ENCODE measurements around the gene P4HA2. TPM values are rescaled to one million over a fixed set of nuclear protein-coding genes. Genes with fewer than 3 reads are reported as not detected.

P4HA2 gene
- total and polyA plus RNA-seq, 2 experiments from 2014 or later: 5.9 to 8.0 TPM

GRCh38 chr5:132218321-132218720 is 9.3 kb downstream of the P4HA2 start:
- Histone ChIP-seq H3F3A (replicated peaks; ENCODE audit: low read depth) (no peaks in the 10 kb centered on the region), H3K36me3 (ENCODE audit: insufficient read depth) (no peaks in the 10 kb centered on the region), H3K4me1 (ENCODE audit: insufficient read depth) (no peaks in the 10 kb centered on the region), H3K27me3 (ENCODE audit: insufficient read depth) (no peaks in the 10 kb centered on the region), H4K20me1 (replicated peaks; ENCODE audit: insufficient read depth) (no peaks in the 10 kb centered on the region), H2AFZ (no peak overlapping the region), H3K79me2 (replicated peaks; ENCODE audit: insufficient read depth) (no peaks in the 10 kb centered on the region), H3K27ac (ENCODE audit: low read depth) (no peak overlapping the region), H3K9me2 (ENCODE audit: insufficient read depth) (no peaks in the 10 kb centered on the region), H3K4me3 (no peak overlapping the region), H3K4me2 (no peak overlapping the region)
- Mint-ChIP-seq H3K4me1 (no peaks in the 10 kb centered on the region; the same call in 2 of the 3 replicates), H3K4me3 (no peak overlapping the region), H3K27ac (no peak overlapping the region), H3K36me3 (ENCODE audit: low read depth) (no peaks in the 10 kb centered on the region), H3K9me3 (no peaks in the 10 kb centered on the region), H3K27me3 (ENCODE audit: insufficient read depth, low read depth, poor library complexity) (peaks cover 5% of the 10 kb centered on the region)
- TF ChIP-seq EZH2 (IDR thresholded peaks at IDR 0.05; ENCODE audit: low read depth, unreplicated experiment) (no peak), POLR2AphosphoS5 (IDR thresholded peaks at IDR 0.05; ENCODE audit: low read depth) (no peak), CTCF (conservative IDR thresholded peaks at IDR 0.05; ENCODE audit: low read depth in 2 of 2) (no peak), CREB1 (CRISPR knock-in tag; IDR thresholded peaks at IDR 0.05; ENCODE audit: low read depth) (no peak), EZH2phosphoT487 (IDR thresholded peaks at IDR 0.05; ENCODE audit: unreplicated experiment) (no peak), NANOG (IDR thresholded peaks at IDR 0.05; ENCODE audit: borderline replicate concordance) (no peak), ZNF331 (CRISPR knock-in tag; IDR thresholded peaks at IDR 0.05; ENCODE audit: low read depth) (no peak), ZNF114 (CRISPR knock-in tag; IDR thresholded peaks at IDR 0.05) (no peak), STAT1 (IDR thresholded peaks at IDR 0.05; ENCODE audit: unreplicated experiment) (no peak), JUNB (IDR thresholded peaks at IDR 0.05; ENCODE audit: unreplicated experiment) (no peak), ETS1 (IDR thresholded peaks at IDR 0.05) (no peak)
- TF ChIP-seq, protein P1, sequence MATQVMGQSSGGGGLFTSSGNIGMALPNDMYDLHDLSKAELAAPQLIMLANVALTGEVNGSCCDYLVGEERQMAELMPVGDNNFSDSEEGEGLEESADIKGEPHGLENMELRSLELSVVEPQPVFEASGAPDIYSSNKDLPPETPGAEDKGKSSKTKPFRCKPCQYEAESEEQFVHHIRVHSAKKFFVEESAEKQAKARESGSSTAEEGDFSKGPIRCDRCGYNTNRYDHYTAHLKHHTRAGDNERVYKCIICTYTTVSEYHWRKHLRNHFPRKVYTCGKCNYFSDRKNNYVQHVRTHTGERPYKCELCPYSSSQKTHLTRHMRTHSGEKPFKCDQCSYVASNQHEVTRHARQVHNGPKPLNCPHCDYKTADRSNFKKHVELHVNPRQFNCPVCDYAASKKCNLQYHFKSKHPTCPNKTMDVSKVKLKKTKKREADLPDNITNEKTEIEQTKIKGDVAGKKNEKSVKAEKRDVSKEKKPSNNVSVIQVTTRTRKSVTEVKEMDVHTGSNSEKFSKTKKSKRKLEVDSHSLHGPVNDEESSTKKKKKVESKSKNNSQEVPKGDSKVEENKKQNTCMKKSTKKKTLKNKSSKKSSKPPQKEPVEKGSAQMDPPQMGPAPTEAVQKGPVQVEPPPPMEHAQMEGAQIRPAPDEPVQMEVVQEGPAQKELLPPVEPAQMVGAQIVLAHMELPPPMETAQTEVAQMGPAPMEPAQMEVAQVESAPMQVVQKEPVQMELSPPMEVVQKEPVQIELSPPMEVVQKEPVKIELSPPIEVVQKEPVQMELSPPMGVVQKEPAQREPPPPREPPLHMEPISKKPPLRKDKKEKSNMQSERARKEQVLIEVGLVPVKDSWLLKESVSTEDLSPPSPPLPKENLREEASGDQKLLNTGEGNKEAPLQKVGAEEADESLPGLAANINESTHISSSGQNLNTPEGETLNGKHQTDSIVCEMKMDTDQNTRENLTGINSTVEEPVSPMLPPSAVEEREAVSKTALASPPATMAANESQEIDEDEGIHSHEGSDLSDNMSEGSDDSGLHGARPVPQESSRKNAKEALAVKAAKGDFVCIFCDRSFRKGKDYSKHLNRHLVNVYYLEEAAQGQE (IDR thresholded peaks at IDR 0.05; ENCODE audit: unreplicated experiment): no peak
- TF ChIP-seq, protein P2, sequence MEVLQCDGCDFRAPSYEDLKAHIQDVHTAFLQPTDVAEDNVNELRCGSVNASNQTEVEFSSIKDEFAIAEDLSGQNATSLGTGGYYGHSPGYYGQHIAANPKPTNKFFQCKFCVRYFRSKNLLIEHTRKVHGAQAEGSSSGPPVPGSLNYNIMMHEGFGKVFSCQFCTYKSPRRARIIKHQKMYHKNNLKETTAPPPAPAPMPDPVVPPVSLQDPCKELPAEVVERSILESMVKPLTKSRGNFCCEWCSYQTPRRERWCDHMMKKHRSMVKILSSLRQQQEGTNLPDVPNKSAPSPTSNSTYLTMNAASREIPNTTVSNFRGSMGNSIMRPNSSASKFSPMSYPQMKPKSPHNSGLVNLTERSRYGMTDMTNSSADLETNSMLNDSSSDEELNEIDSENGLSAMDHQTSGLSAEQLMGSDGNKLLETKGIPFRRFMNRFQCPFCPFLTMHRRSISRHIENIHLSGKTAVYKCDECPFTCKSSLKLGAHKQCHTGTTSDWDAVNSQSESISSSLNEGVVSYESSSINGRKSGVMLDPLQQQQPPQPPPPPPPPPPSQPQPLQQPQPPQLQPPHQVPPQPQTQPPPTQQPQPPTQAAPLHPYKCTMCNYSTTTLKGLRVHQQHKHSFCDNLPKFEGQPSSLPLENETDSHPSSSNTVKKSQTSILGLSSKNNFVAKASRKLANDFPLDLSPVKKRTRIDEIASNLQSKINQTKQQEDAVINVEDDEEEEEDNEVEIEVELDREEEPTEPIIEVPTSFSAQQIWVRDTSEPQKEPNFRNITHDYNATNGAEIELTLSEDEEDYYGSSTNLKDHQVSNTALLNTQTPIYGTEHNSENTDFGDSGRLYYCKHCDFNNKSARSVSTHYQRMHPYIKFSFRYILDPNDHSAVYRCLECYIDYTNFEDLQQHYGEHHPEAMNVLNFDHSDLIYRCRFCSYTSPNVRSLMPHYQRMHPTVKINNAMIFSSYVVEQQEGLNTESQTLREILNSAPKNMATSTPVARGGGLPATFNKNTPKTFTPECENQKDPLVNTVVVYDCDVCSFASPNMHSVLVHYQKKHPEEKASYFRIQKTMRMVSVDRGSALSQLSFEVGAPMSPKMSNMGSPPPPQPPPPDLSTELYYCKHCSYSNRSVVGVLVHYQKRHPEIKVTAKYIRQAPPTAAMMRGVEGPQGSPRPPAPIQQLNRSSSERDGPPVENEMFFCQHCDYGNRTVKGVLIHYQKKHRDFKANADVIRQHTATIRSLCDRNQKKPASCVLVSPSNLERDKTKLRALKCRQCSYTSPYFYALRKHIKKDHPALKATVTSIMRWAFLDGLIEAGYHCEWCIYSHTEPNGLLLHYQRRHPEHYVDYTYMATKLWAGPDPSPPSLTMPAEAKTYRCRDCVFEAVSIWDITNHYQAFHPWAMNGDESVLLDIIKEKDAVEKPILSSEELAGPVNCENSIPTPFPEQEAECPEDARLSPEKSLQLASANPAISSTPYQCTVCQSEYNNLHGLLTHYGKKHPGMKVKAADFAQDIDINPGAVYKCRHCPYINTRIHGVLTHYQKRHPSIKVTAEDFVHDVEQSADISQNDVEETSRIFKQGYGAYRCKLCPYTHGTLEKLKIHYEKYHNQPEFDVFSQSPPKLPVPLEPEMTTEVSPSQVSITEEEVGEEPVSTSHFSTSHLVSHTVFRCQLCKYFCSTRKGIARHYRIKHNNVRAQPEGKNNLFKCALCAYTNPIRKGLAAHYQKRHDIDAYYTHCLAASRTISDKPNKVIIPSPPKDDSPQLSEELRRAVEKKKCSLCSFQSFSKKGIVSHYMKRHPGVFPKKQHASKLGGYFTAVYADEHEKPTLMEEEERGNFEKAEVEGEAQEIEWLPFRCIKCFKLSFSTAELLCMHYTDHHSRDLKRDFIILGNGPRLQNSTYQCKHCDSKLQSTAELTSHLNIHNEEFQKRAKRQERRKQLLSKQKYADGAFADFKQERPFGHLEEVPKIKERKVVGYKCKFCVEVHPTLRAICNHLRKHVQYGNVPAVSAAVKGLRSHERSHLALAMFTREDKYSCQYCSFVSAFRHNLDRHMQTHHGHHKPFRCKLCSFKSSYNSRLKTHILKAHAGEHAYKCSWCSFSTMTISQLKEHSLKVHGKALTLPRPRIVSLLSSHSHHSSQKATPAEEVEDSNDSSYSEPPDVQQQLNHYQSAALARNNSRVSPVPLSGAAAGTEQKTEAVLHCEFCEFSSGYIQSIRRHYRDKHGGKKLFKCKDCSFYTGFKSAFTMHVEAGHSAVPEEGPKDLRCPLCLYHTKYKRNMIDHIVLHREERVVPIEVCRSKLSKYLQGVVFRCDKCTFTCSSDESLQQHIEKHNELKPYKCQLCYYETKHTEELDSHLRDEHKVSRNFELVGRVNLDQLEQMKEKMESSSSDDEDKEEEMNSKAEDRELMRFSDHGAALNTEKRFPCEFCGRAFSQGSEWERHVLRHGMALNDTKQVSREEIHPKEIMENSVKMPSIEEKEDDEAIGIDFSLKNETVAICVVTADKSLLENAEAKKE (CRISPR knock-in tag; IDR thresholded peaks at IDR 0.05): no peak
- ATAC-seq (no peak), DNase-seq (ENCODE audit: low spot score) (no peak)

Data from GM23338 (cell line).